GM12872 (cell line): ENCODE data around the gene LONRF3.

Source experiments
- TF ChIP-seq, protein P1 (sequence below): IDR thresholded peaks from 3 replicates; pipeline ENCODE4 v1.5.1; 2011; ENCODE audit warnings: low read depth, mild to moderate bottlenecking, low read length, moderate library complexity; ENCODE audit not compliant: insufficient read depth

LONRF3 gene

DNA sequence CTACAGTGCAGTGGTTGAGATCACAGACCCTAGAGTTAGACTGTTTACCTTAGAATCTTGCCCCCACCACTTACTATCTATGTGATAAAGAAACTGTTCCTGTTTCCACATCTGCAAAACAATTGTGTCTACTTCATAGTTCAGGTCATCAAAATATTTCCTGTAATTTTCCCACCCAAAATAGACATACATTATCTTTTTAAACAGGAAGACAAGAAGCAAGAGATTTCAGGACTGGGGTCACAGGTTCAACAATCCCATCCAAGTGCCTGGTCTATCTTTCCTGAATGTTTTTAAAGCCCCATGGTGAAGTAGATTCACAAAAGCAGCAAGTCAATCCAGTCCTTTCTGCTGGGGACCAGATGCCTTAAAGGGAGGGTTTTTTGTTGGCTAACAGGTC is 56.6 kb downstream of the LONRF3 start:
- TF ChIP-seq, protein P1, sequence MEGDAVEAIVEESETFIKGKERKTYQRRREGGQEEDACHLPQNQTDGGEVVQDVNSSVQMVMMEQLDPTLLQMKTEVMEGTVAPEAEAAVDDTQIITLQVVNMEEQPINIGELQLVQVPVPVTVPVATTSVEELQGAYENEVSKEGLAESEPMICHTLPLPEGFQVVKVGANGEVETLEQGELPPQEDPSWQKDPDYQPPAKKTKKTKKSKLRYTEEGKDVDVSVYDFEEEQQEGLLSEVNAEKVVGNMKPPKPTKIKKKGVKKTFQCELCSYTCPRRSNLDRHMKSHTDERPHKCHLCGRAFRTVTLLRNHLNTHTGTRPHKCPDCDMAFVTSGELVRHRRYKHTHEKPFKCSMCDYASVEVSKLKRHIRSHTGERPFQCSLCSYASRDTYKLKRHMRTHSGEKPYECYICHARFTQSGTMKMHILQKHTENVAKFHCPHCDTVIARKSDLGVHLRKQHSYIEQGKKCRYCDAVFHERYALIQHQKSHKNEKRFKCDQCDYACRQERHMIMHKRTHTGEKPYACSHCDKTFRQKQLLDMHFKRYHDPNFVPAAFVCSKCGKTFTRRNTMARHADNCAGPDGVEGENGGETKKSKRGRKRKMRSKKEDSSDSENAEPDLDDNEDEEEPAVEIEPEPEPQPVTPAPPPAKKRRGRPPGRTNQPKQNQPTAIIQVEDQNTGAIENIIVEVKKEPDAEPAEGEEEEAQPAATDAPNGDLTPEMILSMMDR = no peak

DNA sequence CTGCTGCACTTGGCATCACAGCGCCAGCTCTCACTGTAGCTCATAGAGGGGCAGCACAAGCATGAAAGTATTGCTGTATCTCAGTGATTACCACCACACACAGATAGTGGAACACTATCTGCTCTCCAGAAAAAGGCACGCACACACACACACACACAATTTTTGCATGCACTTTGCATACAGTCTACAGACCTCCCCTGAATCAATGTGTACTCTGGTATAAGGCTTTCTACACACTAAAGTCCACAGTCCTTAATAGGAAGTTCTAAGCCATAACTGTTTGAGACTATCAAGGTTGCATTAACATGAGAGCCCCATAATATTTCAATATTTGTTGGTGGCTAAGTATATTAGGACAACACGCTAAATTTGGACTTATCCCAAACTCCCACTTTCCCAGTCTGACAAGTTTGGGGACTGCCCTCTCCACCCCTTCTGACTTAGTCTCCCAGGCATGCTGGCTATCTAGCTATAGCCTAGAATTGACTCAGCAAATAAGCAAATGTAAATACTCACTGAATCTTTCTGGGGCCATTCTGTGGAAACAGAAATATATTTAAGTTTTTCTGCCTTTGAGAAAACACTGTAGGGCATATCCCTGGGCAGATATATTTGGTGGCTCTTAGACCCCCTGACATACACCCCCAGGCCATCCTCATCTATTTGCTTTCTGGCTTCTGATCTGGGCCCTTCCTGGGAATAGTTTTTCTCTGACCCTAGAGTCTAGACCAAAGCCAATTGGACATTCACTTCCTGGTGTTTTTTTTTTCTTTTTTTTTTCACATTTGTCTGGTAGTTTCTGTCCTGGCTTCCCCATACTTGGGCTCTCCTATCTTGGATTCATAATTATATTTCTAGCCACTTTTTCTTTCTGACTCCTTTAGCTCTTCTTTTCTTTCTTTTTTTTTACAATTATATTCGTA is 62.0 kb downstream of the LONRF3 start:
- TF ChIP-seq, protein P1 = no peak

DNA sequence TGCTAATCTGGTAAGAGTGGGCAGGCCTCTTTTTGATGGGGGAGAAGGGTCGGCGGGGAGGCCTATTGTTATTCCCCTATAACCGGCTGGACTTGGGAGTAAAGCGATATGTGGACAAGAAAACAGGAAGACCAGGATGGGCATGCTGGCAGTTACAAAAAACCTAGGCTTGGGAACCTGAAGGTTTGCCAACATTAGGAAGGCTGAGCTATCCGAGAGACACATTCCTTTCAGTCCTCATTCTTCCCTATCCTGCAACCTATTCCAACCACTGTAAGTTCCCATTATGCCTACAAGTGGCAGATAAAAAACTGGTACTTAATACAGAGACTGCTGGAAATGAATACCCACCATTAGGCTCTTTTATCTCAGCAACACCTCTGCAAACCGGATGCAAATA is 66.0 kb downstream of the LONRF3 start:
- TF ChIP-seq, protein P1 = no peak

DNA sequence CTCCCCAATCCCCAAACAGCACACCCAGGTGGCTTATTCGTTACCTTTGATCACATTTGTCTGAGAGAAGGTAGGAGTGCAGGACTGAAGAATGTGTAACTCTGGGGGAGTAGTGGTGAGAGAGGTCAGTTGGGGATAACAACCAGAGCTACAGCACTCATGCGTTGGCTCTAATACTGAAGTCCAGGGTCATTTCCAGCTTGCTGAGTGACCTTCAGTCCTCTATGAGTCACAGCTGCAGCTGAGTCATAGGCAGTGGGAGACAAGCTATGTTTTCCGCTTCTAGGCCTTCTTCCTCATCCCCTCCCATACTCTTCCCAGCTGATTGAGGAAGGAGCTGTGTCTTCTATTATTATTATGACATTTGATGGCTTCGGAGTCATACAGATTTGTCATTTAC is 66.8 kb downstream of the LONRF3 start:
- TF ChIP-seq, protein P1 = no peak

DNA sequence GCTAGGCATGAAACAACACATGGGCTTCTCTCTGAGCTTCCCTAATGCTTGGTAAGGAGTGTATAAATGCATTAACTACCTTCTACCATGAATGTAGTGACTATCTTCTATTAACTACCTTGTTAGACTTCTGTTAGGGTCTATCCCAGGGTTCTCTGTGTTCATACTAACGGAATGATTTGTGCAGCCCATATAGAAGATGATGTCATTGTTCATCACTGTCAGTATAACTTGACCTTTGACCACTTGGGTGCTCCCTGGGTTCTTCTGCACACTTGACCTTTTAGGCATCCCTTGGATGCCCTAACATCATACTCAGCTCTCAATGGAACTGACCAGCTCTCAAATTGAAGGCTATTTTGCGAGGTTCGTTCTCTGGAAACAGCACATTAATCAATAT is 67.6 kb downstream of the LONRF3 start:
- TF ChIP-seq, protein P1 = no peak

DNA sequence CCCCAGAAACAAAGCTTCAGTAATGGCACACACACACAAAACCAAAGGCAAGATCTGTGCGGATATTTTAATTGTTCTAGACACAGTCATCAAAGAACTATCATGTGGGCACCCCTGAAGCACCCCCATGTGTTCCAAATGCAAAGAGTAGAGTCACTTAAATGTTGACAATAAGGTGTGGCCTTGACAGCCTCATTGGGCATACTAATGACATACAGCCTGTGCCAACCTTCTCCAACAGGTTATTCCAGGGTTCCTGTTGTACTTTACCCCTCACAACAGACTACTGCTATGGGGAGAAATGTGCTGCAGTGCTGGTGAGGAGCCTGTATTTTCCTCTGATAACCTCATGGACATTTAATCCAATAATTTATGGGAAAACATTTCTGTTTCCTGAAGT is 68.6 kb downstream of the LONRF3 start:
- TF ChIP-seq, protein P1 = no peak

DNA sequence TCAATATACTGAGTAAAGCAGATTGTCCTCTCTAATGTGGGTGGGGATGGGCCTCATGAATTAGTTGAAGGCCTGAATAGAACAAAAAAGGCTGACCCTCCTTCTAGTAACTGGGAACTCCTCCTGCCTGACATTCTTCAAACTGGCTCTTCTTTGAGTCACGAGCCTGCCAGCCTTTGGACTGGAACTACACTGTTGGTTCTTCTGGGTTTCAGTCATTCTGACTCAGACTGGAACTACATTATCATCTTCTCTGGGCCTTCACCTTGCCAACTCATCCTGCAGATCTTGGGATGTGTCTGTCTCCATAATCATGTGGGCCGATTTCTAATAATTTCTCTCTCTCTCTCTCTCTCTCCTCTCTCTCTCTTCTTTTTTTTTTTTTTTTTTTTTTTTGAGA is 71.5 kb downstream of the LONRF3 start:
- TF ChIP-seq, protein P1 = no peak
